ENCODE data around the gene CCNI.

Gene CCNI

GRCh38 chr4:76998251-76998901 lies 77.4 kb downstream of the CCNI start:
- DNase-seq, result no peak

- no peak for DNase-seq
These were observed 78.3 kb downstream of the CCNI start for GRCh38 chr4:76997532-76997931.
